T-helper 9 cell (primary cell): ENCODE results near the gene HLA-DRA.

Source experiments
- DNase-seq: peaks from one replicate; pipeline ENCODE4 v3.0.0-alpha.2; 2020

HLA-DRA gene

GRCh38 chr6:32483968-32484613 is 44.4 kb downstream of the HLA-DRA start:
- DNase-seq: no peak

- DNase-seq: no peak
Measured at GRCh38 chr6:32484614-32484998, 44.9 kb downstream of the HLA-DRA start.

- DNase-seq: no peak
Measured at GRCh38 chr6:32488083-32488482, 48.4 kb downstream of the HLA-DRA start.

GRCh38 chr6:32491700-32492099 is 52.0 kb downstream of the HLA-DRA start:
- no peak for DNase-seq

- DNase-seq: no peak
Measured at GRCh38 chr6:32492351-32492750, 52.7 kb downstream of the HLA-DRA start.
